HEK293 (cell line): ENCODE results near the gene PKHD1.

Experiments
- ZNF350 ChIP-seq: fragments of 450-650 bp; formaldehyde crosslinking; IDR thresholded peaks from 2 replicates; pipeline ENCODE4 v1.5.0; 2017; ENCODE audit warnings: missing biosample characterization, mild to moderate bottlenecking, missing genetic modification characterization
- TF ChIP-seq, protein P1 (sequence below): fragments of 450-650 bp; formaldehyde crosslinking; IDR thresholded peaks from 2 replicates; pipeline ENCODE4 v1.5.1; 2016; ENCODE audit warnings: missing biosample characterization, missing genetic modification characterization

DNA sequence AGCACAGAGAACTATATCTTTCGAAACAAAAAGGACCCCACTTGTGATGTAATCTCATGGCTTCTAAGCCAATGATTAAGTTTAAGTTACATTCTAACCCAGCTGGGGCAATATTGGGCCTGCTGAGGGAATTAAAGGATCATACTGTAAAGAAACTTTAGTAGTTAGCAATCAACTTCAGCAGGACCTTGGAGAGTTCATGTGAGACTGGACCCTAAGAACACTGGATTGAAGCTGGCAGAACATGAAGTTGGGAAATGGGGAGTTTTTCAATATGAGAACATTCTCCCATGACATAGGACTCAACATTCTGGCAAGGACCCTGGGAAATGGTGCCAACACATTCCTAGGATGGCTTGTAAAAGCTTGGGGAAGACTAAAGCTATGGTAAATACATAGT is 516.2 kb downstream of the PKHD1 start:
- TF ChIP-seq, protein P1, sequence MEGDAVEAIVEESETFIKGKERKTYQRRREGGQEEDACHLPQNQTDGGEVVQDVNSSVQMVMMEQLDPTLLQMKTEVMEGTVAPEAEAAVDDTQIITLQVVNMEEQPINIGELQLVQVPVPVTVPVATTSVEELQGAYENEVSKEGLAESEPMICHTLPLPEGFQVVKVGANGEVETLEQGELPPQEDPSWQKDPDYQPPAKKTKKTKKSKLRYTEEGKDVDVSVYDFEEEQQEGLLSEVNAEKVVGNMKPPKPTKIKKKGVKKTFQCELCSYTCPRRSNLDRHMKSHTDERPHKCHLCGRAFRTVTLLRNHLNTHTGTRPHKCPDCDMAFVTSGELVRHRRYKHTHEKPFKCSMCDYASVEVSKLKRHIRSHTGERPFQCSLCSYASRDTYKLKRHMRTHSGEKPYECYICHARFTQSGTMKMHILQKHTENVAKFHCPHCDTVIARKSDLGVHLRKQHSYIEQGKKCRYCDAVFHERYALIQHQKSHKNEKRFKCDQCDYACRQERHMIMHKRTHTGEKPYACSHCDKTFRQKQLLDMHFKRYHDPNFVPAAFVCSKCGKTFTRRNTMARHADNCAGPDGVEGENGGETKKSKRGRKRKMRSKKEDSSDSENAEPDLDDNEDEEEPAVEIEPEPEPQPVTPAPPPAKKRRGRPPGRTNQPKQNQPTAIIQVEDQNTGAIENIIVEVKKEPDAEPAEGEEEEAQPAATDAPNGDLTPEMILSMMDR = no peak
- TF ChIP-seq ZNF350 (tag by site-specific recombination) = no peak
